Cardiac fibroblast (primary cell): ENCODE results near the gene CNR2.
A peak's percentile ranks its signal among the peaks of the same experiment; 100 is the strongest.
"Not testable (repeated sequence)": the region's sequence is repeated elsewhere in the genome, so short reads cannot be mapped to it uniquely, and the experiment has no call there.

Source experiments
- DNase-seq, 2 donors: peaks; one replicate each; pipeline versions ENCODE4 v3.0.0 to v3.0.0-alpha.2; 2010; ENCODE audit warnings: low read depth in 2 of 2
- H3K4me3 ChIP-seq, 2 donors: replicated peaks in 1 of 2; 1 replicate in 1 of 2; 2 replicates in 1 of 2; pipeline ENCODE4 v1.5.1; 2011; ENCODE audit warnings: low read depth in 2 of 2, low read length in 2 of 2, mild to moderate bottlenecking in 2 of 2, moderate library complexity in 1 of 2
- CTCF ChIP-seq: IDR thresholded peaks from one replicate; pipeline ENCODE4 v1.5.1; 2011; ENCODE audit warnings: low read depth, mild to moderate bottlenecking, low read length, inconsistent platforms

CNR2 gene

GRCh38 chr1:23862640-23863039 is 50.5 kb downstream of the CNR2 start:
- no peak for DNase-seq
- no peak for TF ChIP-seq CTCF
- H3K4me3 ChIP-seq, result no peak overlapping the region

- no peak overlapping the region for H3K4me3 ChIP-seq
- DNase-seq, result peak; percentile 15 to 35
- peak; percentile 41 for TF ChIP-seq CTCF
Measured at GRCh38 chr1:23854568-23854967, 58.6 kb downstream of the CNR2 start.

GRCh38 chr1:23853124-23853523 is 60.0 kb downstream of the CNR2 start:
- not testable (repeated sequence) for DNase-seq, H3K4me3 ChIP-seq

- not testable (repeated sequence) for H3K4me3 ChIP-seq, DNase-seq
Measured at GRCh38 chr1:23851406-23851805, 61.8 kb downstream of the CNR2 start.

- no peak for DNase-seq
- TF ChIP-seq CTCF, result no peak
- no peak overlapping the region for H3K4me3 ChIP-seq
Measured at GRCh38 chr1:23848673-23849616, 64.2 kb downstream of the CNR2 start.

GRCh38 chr1:23847482-23848095 is 65.6 kb downstream of the CNR2 start:
- H3K4me3 ChIP-seq, DNase-seq: not testable (repeated sequence)

GRCh38 chr1:23845163-23845562 is 68.0 kb downstream of the CNR2 start:
- no peak overlapping the region for H3K4me3 ChIP-seq
- no peak for TF ChIP-seq CTCF
- DNase-seq, result no peak

- DNase-seq, result no peak
- H3K4me3 ChIP-seq, result no peak overlapping the region
- no peak for TF ChIP-seq CTCF
Measured at GRCh38 chr1:23843644-23844043, 69.5 kb downstream of the CNR2 start.
